HepG2 (cell line): Measurements from ENCODE around the gene SUPT6H. TPM values are rescaled to one million over a fixed set of nuclear protein-coding genes. Genes with fewer than 3 reads are reported as not detected.

ENCODE experiments used
- JUN ChIP-seq: sonication (generic); formaldehyde crosslinking; IDR thresholded peaks from 2 replicates; pipeline ENCODE4 v1.4.0; 2020; ENCODE audit warnings: mild to moderate bottlenecking, missing genetic modification reagents
- SMC3 ChIP-seq: IDR thresholded peaks from 2 replicates; pipeline ENCODE4 v1.6.1; 2011; ENCODE audit warnings: low read length, improper control_type of control experiment
- SNRNP70 ChIP-seq: fragments of 200-400 bp; formaldehyde crosslinking; IDR thresholded peaks from 2 replicates; pipeline ENCODE4 v1.6.1; 2017; ENCODE audit warnings: mild to moderate bottlenecking, low read depth, low read length, moderate library complexity
- ZBED4 ChIP-seq: sonication (generic); formaldehyde crosslinking; IDR thresholded peaks from 2 replicates; pipeline ENCODE4 v1.4.0; 2020; ENCODE audit warnings: missing genetic modification reagents, borderline replicate concordance
- ZNF251 ChIP-seq: sonication (generic); formaldehyde crosslinking; IDR thresholded peaks from 2 replicates; pipeline ENCODE4 v1.9.0; 2021; ENCODE audit warnings: mild to moderate bottlenecking, missing genetic modification reagents
- ZNF556 ChIP-seq: sonication (generic); formaldehyde crosslinking; IDR thresholded peaks from 2 replicates; pipeline ENCODE4 v1.4.0; 2020; ENCODE audit warnings: mild to moderate bottlenecking, missing genetic modification reagents, borderline replicate concordance
- ZNF75D ChIP-seq: sonication (generic); formaldehyde crosslinking; IDR thresholded peaks from 2 replicates; pipeline ENCODE4 v1.8.1; 2023; ENCODE audit warnings: missing genetic modification reagents, mild to moderate bottlenecking, borderline replicate concordance
- polyA plus RNA-seq, 8 experiments: library from polyadenylated mRNA; depleted of rRNA in 3 of 8; stranded (reverse) in 7 of 8; unstranded in 1 of 8; fragments of >200 nt; fragmentation: Illumina TruSeq in 4 of 8; extraction: Trizol in 4 of 8; gene quantifications; 2 replicates each; pipeline versions ENCODE4 v1.2.1 to v1.2.3, GENCODE V29; 2011 to 2016; ENCODE audit warnings: low read depth in 4 of 8, missing spikeins in 1 of 8, mixed read lengths in 1 of 8; ENCODE audit not compliant: insufficient read depth in 1 of 8
- total RNA-seq, 5 experiments: library from RNA; depleted of rRNA; stranded (reverse); fragments of >200 nt; fragmentation: Illumina TruSeq; extraction: Trizol; gene quantifications; 2 replicates each; pipeline ENCODE4 v1.2.3, GENCODE V29; 2016; ENCODE audit warnings: low read depth in 1 of 5
- TF ChIP-seq, protein P1 (sequence below): sonication (generic); formaldehyde crosslinking; IDR thresholded peaks from 2 replicates; pipeline ENCODE4 v1.4.0; 2020; ENCODE audit warnings: missing genetic modification reagents
- TF ChIP-seq, protein P2 (sequence below): sonication (generic); formaldehyde crosslinking; IDR thresholded peaks from 2 replicates; pipeline ENCODE4 v1.5.1; 2020; ENCODE audit warnings: mild to moderate bottlenecking, missing genetic modification reagents, moderate library complexity
- TF ChIP-seq, protein P3 (sequence below): sonication (generic); formaldehyde crosslinking; IDR thresholded peaks from 2 replicates; pipeline ENCODE4 v1.4.0; 2020; ENCODE audit warnings: missing genetic modification reagents, borderline replicate concordance
- TF ChIP-seq, protein P4 (sequence below): sonication (generic); formaldehyde crosslinking; IDR thresholded peaks from 2 replicates; pipeline ENCODE4 v1.8.1; 2023; ENCODE audit warnings: mild to moderate bottlenecking, missing genetic modification reagents

SUPT6H gene
- total and polyA plus RNA-seq, 2 of the 13 experiments (the other 11 are each of a cell fraction or from before 2014, with no cell fraction given): 32.7 to 39.9 TPM

DNA sequence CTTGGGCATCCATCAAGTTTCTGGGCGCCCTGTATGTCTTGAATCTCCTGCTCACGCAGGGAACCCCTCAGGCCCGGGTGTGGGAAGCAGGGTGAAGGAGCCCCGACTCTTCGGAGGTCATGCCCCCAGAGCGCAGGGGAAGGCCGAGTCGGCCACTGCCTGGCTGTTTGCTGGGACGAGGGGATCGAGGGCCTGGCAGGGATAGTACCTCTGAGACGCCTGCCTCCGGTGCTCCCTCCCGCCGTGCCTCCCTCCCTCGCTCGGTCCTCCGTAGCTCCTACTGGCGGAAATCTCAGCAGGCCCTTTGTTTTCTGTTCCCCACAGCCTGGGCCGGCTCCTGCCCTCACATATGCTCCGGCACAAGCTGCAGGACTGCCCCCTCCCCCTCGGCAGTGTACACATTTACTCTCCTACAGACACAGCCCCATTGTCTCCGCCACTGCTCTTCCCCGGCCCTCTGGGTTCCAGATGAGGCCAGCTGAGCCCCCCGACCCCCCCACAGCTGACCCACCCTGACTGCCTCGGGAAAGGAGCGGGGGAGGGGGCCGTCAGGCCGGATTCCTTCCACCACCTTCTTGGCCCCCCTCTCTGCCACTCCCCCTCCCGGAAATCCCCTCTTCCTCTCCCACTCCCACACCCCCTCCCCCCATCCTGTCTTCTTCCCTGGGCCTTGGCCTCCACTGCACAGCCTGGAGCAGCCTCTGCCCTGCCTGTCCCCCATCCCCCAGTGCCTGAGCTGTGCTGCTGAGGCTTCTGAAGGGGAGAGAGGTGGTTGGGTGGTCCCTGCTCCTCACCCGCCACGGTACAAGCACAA lies 83.2 kb downstream of the SUPT6H start (continued):
- TF ChIP-seq JUN (CRISPR knock-in tag): 0 out of 2 replicates have a peak, but pooled peaks have one; percentile 14
- no peak for TF ChIP-seq ZNF75D (CRISPR knock-in tag)
- no peak for TF ChIP-seq SNRNP70
- TF ChIP-seq, protein P1, sequence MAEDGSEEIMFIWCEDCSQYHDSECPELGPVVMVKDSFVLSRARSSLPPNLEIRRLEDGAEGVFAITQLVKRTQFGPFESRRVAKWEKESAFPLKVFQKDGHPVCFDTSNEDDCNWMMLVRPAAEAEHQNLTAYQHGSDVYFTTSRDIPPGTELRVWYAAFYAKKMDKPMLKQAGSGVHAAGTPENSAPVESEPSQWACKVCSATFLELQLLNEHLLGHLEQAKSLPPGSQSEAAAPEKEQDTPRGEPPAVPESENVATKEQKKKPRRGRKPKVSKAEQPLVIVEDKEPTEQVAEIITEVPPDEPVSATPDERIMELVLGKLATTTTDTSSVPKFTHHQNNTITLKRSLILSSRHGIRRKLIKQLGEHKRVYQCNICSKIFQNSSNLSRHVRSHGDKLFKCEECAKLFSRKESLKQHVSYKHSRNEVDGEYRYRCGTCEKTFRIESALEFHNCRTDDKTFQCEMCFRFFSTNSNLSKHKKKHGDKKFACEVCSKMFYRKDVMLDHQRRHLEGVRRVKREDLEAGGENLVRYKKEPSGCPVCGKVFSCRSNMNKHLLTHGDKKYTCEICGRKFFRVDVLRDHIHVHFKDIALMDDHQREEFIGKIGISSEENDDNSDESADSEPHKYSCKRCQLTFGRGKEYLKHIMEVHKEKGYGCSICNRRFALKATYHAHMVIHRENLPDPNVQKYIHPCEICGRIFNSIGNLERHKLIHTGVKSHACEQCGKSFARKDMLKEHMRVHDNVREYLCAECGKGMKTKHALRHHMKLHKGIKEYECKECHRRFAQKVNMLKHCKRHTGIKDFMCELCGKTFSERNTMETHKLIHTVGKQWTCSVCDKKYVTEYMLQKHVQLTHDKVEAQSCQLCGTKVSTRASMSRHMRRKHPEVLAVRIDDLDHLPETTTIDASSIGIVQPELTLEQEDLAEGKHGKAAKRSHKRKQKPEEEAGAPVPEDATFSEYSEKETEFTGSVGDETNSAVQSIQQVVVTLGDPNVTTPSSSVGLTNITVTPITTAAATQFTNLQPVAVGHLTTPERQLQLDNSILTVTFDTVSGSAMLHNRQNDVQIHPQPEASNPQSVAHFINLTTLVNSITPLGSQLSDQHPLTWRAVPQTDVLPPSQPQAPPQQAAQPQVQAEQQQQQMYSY (CRISPR knock-in tag): no peak
- peak; percentile 58; the same call in 1 of the 2 replicates for TF ChIP-seq ZBED4 (CRISPR knock-in tag)
- TF ChIP-seq, protein P2, sequence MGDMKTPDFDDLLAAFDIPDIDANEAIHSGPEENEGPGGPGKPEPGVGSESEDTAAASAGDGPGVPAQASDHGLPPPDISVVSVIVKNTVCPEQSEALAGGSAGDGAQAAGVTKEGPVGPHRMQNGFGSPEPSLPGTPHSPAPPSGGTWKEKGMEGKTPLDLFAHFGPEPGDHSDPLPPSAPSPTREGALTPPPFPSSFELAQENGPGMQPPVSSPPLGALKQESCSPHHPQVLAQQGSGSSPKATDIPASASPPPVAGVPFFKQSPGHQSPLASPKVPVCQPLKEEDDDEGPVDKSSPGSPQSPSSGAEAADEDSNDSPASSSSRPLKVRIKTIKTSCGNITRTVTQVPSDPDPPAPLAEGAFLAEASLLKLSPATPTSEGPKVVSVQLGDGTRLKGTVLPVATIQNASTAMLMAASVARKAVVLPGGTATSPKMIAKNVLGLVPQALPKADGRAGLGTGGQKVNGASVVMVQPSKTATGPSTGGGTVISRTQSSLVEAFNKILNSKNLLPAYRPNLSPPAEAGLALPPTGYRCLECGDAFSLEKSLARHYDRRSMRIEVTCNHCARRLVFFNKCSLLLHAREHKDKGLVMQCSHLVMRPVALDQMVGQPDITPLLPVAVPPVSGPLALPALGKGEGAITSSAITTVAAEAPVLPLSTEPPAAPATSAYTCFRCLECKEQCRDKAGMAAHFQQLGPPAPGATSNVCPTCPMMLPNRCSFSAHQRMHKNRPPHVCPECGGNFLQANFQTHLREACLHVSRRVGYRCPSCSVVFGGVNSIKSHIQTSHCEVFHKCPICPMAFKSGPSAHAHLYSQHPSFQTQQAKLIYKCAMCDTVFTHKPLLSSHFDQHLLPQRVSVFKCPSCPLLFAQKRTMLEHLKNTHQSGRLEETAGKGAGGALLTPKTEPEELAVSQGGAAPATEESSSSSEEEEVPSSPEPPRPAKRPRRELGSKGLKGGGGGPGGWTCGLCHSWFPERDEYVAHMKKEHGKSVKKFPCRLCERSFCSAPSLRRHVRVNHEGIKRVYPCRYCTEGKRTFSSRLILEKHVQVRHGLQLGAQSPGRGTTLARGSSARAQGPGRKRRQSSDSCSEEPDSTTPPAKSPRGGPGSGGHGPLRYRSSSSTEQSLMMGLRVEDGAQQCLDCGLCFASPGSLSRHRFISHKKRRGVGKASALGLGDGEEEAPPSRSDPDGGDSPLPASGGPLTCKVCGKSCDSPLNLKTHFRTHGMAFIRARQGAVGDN: peak; percentile 77
- no peak; the same call in 1 of the 2 replicates for TF ChIP-seq ZNF556 (CRISPR knock-in tag)
- no peak for TF ChIP-seq ZNF251 (CRISPR knock-in tag)
- TF ChIP-seq, protein P3, sequence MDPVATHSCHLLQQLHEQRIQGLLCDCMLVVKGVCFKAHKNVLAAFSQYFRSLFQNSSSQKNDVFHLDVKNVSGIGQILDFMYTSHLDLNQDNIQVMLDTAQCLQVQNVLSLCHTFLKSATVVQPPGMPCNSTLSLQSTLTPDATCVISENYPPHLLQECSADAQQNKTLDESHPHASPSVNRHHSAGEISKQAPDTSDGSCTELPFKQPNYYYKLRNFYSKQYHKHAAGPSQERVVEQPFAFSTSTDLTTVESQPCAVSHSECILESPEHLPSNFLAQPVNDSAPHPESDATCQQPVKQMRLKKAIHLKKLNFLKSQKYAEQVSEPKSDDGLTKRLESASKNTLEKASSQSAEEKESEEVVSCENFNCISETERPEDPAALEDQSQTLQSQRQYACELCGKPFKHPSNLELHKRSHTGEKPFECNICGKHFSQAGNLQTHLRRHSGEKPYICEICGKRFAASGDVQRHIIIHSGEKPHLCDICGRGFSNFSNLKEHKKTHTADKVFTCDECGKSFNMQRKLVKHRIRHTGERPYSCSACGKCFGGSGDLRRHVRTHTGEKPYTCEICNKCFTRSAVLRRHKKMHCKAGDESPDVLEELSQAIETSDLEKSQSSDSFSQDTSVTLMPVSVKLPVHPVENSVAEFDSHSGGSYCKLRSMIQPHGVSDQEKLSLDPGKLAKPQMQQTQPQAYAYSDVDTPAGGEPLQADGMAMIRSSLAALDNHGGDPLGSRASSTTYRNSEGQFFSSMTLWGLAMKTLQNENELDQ (CRISPR knock-in tag): no peak
- no peak for TF ChIP-seq SMC3
- TF ChIP-seq, protein P4, sequence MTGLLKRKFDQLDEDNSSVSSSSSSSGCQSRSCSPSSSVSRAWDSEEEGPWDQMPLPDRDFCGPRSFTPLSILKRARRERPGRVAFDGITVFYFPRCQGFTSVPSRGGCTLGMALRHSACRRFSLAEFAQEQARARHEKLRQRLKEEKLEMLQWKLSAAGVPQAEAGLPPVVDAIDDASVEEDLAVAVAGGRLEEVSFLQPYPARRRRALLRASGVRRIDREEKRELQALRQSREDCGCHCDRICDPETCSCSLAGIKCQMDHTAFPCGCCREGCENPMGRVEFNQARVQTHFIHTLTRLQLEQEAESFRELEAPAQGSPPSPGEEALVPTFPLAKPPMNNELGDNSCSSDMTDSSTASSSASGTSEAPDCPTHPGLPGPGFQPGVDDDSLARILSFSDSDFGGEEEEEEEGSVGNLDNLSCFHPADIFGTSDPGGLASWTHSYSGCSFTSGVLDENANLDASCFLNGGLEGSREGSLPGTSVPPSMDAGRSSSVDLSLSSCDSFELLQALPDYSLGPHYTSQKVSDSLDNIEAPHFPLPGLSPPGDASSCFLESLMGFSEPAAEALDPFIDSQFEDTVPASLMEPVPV (CRISPR knock-in tag): no peak
